Hepatic stellate cell (primary cell): ENCODE measurements around the gene UST.
"Not testable (repeated sequence)": the region's sequence is repeated elsewhere in the genome, so short reads cannot be mapped to it uniquely, and the experiment has no call there.

Source experiments
- DNase-seq: peaks from one replicate; pipeline ENCODE4 v3.0.0; 2011; ENCODE audit warnings: low spot score

The UST gene

GRCh38 chr6:148904896-148905870 lies 158.4 kb downstream of the UST start:
- no peak for DNase-seq

- no peak for DNase-seq
Observed at GRCh38 chr6:148905901-148906300, 159.1 kb downstream of the UST start.

GRCh38 chr6:148906386-148906785 lies 159.6 kb downstream of the UST start:
- no peak for DNase-seq

GRCh38 chr6:148907573-148907972 lies 160.7 kb downstream of the UST start:
- DNase-seq: no peak

GRCh38 chr6:148912252-148912651 lies 165.4 kb downstream of the UST start:
- no peak for DNase-seq

- DNase-seq: no peak
Observed at GRCh38 chr6:148915810-148916209, 169.0 kb downstream of the UST start.

GRCh38 chr6:148916485-148916884 lies 169.7 kb downstream of the UST start:
- not testable (repeated sequence) for DNase-seq

GRCh38 chr6:148924226-148925012 lies 177.6 kb downstream of the UST start:
- DNase-seq: no peak

GRCh38 chr6:148925701-148926100 lies 178.9 kb downstream of the UST start:
- DNase-seq: no peak

GRCh38 chr6:148926478-148926877 lies 179.6 kb downstream of the UST start:
- no peak for DNase-seq

- no peak for DNase-seq
Observed at GRCh38 chr6:148927586-148927985, 180.8 kb downstream of the UST start.

GRCh38 chr6:148928811-148929210 lies 182.0 kb downstream of the UST start:
- DNase-seq: no peak

GRCh38 chr6:148932208-148932607 lies 185.4 kb downstream of the UST start:
- DNase-seq: no peak

- DNase-seq: no peak
Observed at GRCh38 chr6:148932731-148933130, 185.9 kb downstream of the UST start.

- DNase-seq: peak; percentile 43
Observed at GRCh38 chr6:148934539-148934938, 187.7 kb downstream of the UST start.

GRCh38 chr6:148934961-148935360 lies 188.1 kb downstream of the UST start:
- peak; percentile 32 for DNase-seq

GRCh38 chr6:148935705-148936435 lies 189.0 kb downstream of the UST start:
- DNase-seq: peak; percentile 32

GRCh38 chr6:148943451-148943850 lies 196.6 kb downstream of the UST start:
- DNase-seq: no peak

- DNase-seq: no peak
Observed at GRCh38 chr6:148944608-148945007, 197.8 kb downstream of the UST start.

GRCh38 chr6:148945301-148946021 lies 198.6 kb downstream of the UST start:
- DNase-seq: no peak

- DNase-seq: peak; percentile 63
Observed at GRCh38 chr6:148947621-148948444, 201.0 kb downstream of the UST start.
